ENCODE results near the gene EVL. TPM values are rescaled to one million over a fixed set of nuclear protein-coding genes. Genes with fewer than 3 reads are reported as not detected.

Gene EVL
- total RNA-seq, 1 donor from 2014 or later = 6.1 TPM

DNA sequence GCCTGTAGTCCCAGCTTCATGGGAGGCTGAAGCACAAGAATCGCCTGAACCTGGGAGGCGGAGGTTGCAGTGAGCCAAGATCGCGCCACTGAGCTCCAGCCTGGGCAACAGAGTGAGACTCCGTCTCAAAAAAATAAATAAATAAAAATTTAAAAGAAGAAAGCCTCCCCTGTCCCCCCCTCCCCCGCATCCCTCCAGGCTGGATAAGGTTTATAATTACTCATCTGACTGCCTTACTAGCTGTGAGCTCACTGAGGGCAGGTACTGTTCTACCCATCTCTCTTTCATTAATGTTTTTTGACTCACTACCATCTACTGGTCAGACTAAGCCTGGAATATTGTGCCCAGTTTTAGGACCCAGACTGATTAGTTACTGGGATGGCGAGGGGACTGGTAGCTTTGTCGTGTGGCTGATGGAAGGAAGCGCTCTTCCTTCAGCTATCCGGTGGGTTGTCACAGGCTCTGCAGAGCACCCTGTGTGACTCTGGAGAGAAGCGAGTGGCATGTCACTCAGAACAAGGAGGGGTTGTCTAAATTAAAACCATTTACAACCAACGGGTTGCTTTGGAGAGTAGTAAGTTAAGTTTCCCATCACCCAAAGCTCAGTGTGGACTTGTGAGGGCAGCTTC is 16.9 kb downstream of the EVL start:
- DNase-seq (ENCODE audit: low read depth) (no peak), FAIRE-seq (no peak)
- no peaks in the 10 kb centered on the region for H3K36me3 ChIP-seq (ENCODE audit: control insufficient read depth, insufficient read depth, low read length)
- H3K4me3 ChIP-seq (ENCODE audit: low read depth, low read length) = no peak overlapping the region
- TF ChIP-seq, protein P1, sequence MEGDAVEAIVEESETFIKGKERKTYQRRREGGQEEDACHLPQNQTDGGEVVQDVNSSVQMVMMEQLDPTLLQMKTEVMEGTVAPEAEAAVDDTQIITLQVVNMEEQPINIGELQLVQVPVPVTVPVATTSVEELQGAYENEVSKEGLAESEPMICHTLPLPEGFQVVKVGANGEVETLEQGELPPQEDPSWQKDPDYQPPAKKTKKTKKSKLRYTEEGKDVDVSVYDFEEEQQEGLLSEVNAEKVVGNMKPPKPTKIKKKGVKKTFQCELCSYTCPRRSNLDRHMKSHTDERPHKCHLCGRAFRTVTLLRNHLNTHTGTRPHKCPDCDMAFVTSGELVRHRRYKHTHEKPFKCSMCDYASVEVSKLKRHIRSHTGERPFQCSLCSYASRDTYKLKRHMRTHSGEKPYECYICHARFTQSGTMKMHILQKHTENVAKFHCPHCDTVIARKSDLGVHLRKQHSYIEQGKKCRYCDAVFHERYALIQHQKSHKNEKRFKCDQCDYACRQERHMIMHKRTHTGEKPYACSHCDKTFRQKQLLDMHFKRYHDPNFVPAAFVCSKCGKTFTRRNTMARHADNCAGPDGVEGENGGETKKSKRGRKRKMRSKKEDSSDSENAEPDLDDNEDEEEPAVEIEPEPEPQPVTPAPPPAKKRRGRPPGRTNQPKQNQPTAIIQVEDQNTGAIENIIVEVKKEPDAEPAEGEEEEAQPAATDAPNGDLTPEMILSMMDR (IDR thresholded peaks at IDR 0.05; ENCODE audit: insufficient read depth, low read length, severe bottlenecking) = no peak
- H3K27me3 ChIP-seq (ENCODE audit: control insufficient read depth, insufficient read depth, low read length) = no peaks in the 10 kb centered on the region

DNA sequence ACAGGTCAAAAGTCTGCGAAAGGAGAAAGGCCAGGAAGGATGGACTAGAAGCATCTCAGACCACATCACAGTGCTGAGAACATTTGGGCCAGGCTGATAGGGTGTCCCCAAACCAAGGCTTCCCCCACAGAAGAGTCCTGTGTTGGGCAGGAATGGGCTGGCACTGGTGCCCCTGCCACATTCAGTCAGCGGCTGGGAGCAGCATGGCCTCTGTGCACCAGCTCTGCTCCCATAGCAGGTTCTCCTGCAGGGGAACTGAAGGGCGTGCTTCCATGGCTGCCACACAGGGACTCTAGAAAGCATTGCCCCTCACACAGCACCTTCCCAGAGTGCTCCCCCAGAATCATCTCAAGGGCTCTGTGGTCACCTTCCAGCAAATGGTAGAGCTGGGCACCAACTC is 17.5 kb downstream of the EVL start:
- H3K36me3 ChIP-seq (ENCODE audit: control insufficient read depth, insufficient read depth, low read length) = no peaks in the 10 kb centered on the region
- DNase-seq (ENCODE audit: low read depth) (no peak), FAIRE-seq (no peak)
- no peak overlapping the region for H3K4me3 ChIP-seq (ENCODE audit: low read depth, low read length)
- H3K27me3 ChIP-seq (ENCODE audit: control insufficient read depth, insufficient read depth, low read length) = no peaks in the 10 kb centered on the region
- TF ChIP-seq, protein P1 (IDR thresholded peaks at IDR 0.05; ENCODE audit: insufficient read depth, low read length, severe bottlenecking) = no peak

DNA sequence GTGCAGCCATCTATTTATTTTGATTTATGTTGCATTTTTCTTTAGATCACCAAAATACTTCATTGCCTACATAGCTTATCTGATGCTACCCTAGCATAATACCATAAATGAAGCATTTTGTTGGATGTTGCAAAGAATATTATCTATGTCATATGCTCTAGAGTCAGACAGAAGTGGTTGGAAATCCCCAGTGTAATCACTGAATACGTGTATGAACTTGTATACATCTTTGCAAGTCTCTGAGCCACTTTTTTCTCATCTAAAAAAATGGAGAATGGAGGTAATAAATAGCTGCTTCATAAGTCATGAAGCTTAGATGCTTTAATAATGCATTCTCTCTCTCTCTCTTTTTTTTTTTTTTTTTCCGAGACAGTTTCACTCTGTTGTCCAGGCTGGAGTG is 18.5 kb downstream of the EVL start:
- FAIRE-seq (no peak), DNase-seq (ENCODE audit: low read depth) (peak; percentile 99)
- Histone ChIP-seq H3K27me3 (ENCODE audit: control insufficient read depth, insufficient read depth, low read length) (no peaks in the 10 kb centered on the region), H3K4me3 (ENCODE audit: low read depth, low read length) (no peak overlapping the region), H3K36me3 (ENCODE audit: control insufficient read depth, insufficient read depth, low read length) (no peaks in the 10 kb centered on the region)
- TF ChIP-seq, protein P1 (IDR thresholded peaks at IDR 0.05; ENCODE audit: insufficient read depth, low read length, severe bottlenecking) = no peak

DNA sequence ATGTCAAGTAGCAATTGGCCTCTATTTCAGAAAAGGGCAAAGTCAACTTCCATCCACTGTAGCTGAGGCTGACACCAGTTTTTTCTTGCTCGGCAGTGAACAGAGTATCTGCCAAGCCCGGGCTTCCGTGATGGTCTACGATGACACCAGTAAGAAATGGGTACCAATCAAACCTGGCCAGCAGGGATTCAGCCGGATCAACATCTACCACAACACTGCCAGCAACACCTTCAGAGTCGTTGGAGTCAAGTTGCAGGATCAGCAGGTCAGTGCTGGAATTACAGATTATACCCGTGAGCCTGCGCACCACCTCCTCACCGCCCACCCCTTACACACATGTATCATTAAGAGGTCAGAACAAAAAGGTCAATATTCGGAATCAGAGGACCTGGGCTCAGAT is 19.4 kb downstream of the EVL start:
- TF ChIP-seq, protein P1 (IDR thresholded peaks at IDR 0.05; ENCODE audit: insufficient read depth, low read length, severe bottlenecking) = no peak
- H3K4me3 ChIP-seq (ENCODE audit: low read depth, low read length) = no peak overlapping the region
- H3K27me3 ChIP-seq (ENCODE audit: control insufficient read depth, insufficient read depth, low read length) = no peaks in the 10 kb centered on the region
- H3K36me3 ChIP-seq (ENCODE audit: control insufficient read depth, insufficient read depth, low read length) = no peaks in the 10 kb centered on the region
- FAIRE-seq (no peak), DNase-seq (ENCODE audit: low read depth) (no peak)

DNA sequence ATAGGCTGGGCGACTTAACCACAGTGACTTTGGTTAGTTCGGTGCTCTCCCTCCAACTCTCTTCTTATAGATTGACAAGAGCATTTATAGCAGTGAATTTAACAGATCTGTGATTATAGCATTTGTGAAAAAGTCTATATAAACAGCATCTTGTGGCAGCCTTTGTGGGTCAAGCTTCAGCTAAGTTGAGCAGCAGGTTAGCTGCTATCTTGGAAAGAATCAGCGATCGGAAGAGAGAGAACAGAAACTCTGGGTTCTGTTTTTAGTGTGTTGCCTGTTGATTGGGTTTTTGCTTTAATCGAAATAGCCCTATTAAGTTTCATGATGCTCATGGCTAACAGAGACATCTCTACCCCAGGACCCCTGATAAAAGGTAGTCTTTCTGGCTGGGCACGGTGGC is 20.2 kb downstream of the EVL start:
- no peak for FAIRE-seq
- H3K4me3 ChIP-seq (ENCODE audit: low read depth, low read length) = no peak overlapping the region
- TF ChIP-seq, protein P1 (IDR thresholded peaks at IDR 0.05; ENCODE audit: insufficient read depth, low read length, severe bottlenecking) = no peak
- H3K27me3 ChIP-seq (ENCODE audit: control insufficient read depth, insufficient read depth, low read length) = no peaks in the 10 kb centered on the region
- DNase-seq (ENCODE audit: low read depth) = no peak
- no peaks in the 10 kb centered on the region for H3K36me3 ChIP-seq (ENCODE audit: control insufficient read depth, insufficient read depth, low read length)

DNA sequence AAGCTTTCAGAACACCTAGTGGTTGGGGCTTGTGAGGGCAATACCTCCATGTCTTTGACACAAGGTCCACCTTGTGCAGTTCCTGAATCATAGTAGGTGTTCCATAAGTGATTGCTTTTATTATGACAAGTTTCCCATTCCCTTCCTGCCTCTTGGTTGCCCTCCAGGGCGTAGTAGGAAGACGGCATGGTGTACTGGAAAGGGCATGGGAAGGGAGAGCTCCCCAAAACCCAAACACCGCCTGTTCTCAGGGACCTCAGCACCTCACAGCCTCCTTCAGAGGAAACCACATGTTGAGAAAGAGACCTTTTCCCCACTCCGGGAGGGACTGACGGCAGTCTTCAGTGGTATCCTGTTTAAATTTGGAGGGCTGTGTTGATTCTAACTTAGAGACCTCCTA is 21.1 kb downstream of the EVL start:
- H3K36me3 ChIP-seq (ENCODE audit: control insufficient read depth, insufficient read depth, low read length) = no peaks in the 10 kb centered on the region
- TF ChIP-seq, protein P1 (IDR thresholded peaks at IDR 0.05; ENCODE audit: insufficient read depth, low read length, severe bottlenecking) = no peak
- no peak for DNase-seq (ENCODE audit: low read depth)
- no peaks in the 10 kb centered on the region for H3K27me3 ChIP-seq (ENCODE audit: control insufficient read depth, insufficient read depth, low read length)
- H3K4me3 ChIP-seq (ENCODE audit: low read depth, low read length) = no peak overlapping the region
- no peak for FAIRE-seq
